EL (cell line): ENCODE results near the gene COBLL1.
A peak's percentile ranks its signal among the peaks of the same experiment; 100 is the strongest.
"Not testable (repeated sequence)": the region's sequence is repeated elsewhere in the genome, so short reads cannot be mapped to it uniquely, and the experiment has no call there.

Experiments
- DNase-seq: peaks from one replicate; pipeline ENCODE4 v3.0.0-alpha.2; 2016

The COBLL1 gene

DNA sequence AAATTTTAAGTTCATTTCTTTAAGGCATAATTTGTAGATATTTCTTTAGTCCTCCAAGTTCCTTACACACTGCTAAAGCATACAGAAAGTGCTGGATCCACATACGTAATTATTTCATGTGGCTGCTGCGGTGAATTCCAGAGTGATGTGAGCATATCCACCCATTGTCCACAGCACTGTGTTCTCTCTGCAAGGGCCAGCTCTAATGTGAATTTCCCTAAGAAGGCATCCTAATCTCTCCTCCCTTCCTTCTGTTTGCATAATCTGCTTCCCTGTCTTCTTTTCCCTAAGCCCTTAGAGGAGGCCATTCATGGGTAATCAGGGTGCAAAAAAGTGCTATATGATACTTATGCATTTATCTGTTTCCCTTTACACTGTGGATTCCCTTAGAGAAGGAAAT lies 57.2 kb downstream of the COBLL1 start:
- DNase-seq, result no peak

DNA sequence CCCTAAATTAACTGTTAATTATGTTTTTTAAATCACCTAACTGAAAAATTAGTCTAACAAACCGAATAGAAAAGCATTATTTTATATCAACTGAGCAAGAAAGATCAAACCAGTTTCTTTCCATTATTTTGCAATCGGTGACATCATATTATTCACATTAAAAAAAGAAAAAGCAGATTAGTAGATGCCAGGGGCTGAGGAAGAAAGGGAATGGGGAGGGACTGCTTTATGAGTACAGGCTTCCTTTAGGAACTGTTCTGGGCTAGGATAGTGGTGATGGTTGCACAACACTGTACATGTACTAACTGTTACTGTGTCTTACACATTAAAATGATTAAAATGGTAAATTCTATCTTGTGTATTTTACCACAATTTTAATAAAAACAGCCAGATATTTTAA lies 59.3 kb downstream of the COBLL1 start:
- DNase-seq, result no peak

DNA sequence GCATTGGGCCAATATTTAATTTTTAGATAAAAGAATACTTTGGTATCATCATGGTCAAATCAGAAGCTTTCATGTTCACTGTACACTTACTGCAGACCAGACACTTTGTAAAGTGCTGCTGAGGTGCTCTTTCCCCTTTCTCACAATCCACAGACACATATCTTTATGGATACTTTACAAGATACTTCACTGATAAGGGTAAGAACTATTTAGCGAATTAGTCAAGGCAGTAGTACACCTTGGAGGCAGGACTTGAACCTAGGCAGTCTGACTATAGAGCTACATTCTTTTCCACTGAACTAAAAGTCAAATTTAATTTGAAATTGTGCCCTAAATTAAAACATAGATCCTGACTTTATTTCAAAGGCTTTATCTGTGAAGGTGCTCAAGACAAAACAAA lies 60.2 kb downstream of the COBLL1 start:
- no peak for DNase-seq

DNA sequence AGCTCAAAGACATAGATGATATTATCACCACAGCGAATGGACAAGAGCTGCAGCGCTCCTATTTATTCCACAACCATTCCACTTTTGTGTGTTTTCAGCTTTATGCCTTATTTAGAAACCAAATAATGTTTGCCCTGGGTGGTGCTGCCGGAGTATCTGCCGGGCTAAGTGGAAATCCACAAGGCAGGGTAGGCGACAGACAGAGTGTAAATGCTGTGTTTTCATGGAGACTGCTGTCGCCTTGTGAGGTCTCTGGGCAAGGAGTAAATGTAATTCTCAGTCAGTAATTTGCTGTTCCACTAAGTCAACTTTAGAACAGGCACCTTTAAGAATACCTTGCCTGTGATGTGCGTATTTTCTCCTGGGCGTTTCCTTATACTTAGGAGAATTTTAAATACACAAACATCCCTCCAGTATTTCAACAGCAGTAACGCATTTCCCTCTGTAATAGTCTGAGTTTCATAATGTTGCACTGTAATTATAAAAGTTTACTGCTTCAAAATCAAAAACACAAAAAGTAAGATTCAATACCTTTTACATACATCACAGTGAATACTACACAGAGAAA lies 60.9 kb downstream of the COBLL1 start:
- DNase-seq, result no peak

DNA sequence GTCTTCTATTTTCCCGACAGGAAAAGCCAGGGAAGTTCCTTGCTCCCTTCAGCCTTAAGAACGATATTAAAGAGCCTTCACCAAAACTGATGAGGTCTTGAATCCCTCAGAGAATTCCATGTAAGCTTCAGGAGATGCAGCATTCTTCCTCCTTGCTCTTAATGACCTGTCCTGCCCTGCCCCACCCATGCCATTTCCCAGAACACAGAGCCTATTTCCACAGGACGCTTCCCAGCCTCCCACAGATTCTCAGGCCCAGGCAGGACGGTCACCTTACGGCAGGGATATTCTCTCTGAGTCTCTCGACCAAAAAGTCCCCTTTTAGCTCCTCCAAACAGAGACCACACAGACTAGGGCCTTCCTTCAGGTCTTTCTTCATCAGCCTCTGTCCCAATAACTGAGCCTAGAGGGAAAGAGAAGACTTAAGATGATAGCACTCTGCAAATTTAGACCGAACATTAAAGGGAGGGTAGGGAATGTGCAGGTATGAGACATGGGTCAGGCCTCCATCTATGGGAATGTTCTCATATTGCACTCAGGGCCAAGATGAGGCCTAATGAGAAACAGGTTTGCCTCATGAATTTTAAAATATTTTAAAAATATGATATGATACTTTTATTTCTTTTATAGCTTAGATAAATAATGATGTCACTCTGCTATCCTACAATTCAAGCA lies 62.1 kb downstream of the COBLL1 start:
- no peak for DNase-seq

DNA sequence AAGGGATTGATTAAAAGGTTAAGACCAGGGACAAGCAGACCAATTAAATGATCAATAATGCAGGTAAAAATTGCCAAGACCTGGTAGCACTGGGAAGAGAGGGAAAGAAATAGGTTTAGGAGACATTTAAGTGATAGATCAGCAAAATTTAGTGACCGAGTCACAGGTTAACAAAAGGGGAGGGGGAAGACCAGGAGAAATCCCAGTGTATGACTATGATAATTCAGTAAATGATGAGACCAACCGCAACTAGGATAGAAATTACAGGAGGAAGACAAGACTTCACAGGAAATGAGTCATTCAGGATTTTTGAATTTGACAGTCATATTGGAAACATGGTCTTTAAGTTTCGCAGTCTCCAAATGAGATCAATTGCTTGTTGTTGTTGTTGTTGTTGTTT lies 62.9 kb downstream of the COBLL1 start:
- peak; percentile 18 for DNase-seq

DNA sequence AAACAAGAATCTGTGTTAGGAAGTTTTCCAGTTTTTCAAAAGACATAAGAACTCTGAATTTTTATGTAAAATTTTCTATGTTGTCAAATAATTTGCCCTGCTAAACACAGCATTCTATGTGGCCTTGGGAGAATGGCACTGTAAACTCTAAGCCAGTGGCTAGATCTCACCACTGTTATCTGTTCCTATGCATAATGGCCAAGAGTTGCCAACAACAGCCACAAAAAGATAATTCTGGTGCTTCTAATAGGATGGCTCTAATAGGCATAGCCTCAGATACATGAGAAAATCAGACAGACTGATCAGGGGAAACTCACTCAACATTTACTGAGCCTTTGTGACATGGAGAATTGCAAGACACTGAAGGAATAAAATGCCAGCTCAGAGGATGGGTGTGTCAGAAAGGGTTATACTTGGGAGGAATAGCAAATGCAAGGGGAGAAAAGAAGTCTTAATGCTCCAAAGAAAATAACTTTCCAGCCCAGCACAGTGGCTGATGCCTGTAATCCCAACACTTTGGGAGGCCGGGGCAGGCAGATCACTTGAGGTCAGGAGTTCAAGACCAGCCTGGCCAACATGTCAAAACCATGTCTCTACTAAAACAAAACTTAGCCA lies 63.7 kb downstream of the COBLL1 start:
- DNase-seq, result no peak

DNA sequence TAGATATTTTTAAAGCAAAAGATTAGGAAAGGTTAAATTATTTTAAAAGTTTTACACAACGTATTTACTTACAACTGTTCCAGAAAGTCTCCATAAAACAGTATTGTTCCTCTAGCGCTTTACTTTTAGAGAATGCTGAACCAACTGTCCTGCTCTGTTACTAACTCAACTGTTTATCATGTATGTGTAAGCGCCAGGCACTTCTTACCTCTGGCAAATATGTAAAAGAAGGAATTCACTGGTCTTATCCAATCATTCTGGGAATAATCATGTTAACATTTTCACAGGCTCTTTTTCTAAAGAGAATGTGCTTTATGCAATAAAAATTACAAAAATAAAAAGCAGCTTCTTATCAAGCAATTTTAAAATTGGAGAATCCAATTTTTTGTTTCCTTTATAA lies 68.0 kb downstream of the COBLL1 start:
- DNase-seq, result no peak

DNA sequence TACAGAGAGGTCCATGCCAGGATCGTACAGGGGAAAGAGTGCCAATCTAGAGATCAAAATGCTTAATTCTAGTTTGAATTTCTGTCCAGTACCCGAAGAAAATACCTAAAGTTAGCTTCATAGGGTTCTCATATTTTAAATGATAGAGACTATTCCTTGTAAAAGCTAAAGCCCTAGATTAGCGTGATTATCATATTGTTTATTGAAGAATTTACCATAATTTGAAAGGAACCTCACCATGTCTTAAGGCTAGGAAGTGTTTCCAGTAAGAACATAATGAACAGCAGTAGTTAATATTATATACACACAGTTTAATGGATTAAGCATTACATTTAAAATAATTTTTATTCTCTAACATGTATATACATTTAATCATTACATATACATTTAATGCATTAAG lies 68.5 kb downstream of the COBLL1 start:
- DNase-seq, result no peak

DNA sequence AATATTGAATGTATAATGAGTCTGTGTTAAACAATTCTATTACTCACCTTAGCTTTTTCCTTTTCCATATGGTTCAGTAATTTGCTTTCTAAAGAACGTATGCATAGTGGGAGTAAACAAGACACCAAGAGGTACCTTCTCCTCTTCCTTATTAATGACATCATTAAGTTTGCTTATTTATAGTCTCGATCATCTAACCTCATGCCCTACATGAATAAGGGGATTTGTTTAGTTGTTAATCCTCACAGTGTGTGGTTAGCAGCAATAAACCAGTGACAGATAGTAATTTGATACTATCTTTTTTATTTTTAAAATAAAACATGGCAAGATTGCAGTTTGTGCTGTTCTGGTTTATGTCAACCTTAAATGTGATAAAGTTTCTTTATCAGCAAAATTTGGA lies 69.7 kb downstream of the COBLL1 start:
- no peak for DNase-seq

DNA sequence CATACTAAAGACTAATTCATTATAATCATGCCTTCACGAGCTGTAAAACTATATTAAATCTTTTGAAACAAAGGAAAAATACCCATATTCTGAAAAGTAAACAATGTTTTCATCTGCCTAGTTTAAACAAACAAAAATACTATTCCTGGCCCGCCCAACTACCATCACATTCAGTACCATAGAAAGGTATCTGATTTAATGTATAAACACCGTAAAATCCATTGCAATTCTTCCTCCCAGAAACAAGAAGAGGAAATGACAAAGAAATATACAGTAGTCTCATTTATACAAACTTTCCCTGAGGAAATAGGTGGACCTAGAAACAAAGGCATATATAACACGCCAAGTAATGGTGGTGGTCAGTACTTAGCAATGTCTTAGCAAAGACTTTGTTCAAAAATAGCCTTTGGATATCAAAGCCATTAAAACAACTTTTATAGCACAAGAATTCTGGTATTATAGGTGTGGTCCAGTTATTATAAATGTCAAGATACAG lies 71.2 kb downstream of the COBLL1 start:
- no peak for DNase-seq

DNA sequence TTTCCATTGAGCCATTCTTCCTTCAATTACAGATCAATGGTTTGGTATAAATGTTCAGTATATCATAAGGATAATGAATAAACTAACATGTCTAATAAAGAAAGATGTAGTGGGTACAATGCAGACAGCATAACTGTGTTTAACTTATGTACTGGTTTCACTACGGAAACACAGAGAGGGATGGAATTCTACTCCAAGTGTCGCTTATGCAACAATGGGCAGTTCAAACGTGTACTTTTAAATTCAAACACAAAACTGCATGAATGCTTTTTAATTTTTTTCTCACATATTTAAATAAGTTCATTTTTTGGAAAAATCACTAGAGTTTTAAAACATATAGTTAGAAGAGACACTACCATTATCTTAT lies 74.7 kb downstream of the COBLL1 start:
- no peak for DNase-seq

DNA sequence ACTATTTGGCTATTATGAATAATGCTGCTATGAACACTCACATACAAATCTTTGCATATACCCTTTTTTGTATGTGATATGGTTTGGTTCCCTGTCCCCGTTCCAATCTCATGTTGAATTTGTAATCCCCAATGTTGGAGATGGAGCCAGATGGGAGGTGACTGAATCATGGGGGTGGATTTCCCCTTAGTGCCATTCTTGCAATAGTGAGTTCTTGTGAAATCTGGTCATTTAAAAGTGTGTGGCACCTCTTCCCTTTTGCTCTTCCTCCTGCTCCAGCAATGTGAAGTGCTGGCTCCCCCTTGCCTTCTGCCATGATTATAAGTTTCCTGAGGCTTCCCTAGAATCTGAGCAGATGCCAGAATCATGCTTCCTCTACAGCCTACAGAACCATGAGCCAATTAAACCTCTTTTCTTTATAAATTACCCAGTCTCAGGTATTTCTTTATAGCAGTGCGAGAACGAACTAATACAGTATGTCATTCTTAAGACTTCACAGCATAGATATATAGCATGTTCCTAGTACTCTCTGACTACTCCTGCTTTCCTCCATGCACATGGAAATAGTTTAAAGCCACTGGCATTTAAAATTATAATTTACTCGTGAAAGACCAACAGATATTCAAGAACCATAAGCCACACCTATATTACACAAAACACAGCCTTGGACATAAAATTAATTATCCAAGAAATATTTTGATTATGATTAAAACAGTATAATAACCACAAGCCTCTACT lies 75.2 kb downstream of the COBLL1 start:
- no peak for DNase-seq

DNA sequence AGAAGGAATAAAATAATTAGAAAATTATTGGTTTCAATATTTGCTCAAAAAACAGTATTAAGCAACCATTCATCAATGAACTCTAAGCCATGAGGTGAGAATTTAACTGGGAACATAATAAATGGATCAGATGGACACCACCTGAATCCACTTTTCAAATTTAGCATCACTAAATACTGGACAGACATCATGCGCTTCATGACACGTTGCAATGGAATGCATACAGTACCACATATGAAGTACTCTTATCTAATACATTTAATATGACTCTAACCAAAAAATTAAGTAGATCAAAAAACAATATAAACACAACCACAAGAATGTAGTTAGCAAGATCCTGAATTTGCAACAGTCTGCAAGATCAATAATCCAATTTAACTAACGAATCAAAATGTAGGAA lies 76.6 kb downstream of the COBLL1 start:
- DNase-seq, result peak; percentile 50

DNA sequence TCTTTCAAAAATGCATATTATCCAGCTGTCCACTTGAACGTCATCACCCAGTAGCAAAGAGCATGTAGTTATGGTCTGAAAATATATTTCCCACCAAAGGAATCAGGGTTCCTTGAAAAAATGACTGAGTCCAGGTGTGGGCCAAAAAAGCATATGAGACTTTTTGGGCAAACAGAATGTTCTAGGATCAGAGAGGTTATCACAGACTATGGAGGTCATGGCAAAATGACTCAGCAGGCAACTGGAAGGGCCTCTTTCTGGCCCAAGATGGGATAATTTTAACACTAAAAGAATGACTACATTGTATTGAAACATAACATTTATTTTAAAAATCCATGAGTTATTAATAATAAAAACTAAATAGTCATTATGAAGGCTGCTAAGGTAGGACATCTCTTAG lies 77.1 kb downstream of the COBLL1 start:
- DNase-seq, result no peak

DNA sequence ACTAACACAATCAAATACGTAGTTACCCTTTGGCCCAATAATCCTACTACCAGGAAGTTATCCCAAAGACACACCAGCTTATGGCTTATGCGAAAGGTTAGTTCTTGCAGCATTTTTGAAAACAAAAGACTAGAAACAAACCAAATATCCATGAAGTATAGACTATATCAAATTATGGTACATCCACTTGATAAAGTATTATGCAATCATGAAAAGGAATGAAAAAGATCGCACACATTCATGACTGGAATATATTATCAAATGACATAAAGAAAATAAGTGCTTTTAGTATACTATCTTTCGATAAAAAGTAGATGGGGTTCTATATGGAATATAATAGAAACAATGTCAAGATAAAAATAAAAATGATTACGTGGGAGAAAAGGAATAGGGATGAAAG lies 78.2 kb downstream of the COBLL1 start:
- DNase-seq, result no peak

DNA sequence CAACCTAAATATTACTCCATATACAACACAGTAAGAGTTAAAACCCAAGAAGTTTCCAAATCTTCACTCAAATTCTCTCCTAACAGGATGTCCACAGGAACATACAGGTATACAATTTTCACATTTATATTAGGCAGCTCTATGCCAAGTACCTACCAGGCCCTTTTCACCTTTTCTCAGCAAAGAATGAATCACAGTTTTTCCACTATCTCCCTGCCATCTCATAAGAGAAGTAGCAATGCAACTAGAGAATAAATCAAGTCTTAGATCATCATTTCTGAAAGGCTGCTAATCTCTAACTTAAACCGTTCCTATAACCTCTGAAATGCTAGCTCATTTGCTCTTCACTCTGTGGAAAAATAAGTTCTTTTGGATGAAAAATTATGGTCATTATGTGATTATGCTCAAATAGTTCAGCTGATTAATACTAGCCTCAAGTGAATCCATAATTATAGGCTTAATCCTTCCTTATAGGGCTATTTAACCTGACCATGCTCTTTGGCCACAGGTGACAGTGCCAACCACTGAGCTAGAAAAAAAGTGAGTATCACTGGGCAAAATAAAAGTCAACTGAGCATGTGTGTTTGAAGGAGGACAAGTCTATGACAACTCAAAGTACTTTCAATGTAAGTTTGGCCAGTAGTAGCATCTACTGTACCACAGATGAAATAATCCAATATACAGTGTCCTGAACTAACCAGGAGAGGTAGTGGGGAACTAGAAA lies 79.7 kb downstream of the COBLL1 start:
- no peak for DNase-seq

DNA sequence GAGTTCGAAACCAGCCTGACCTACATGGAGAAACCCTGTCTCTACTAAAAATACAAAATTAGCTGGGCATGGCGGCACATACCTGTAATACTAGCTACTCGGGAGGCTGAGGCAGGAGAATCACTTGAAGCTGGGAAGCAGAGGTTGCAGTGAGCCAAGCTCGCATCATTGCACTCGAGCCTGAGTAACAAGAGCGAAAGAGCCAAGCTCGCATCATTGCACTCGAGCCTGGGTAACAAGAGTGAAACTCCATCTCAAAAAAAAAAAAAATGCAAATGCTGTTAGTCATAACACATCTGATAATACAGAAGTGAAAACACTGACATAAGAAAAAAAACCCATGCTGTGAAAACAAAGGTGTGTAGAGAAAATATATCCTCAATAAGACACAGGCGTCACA lies 80.4 kb downstream of the COBLL1 start:
- not testable (repeated sequence) for DNase-seq

DNA sequence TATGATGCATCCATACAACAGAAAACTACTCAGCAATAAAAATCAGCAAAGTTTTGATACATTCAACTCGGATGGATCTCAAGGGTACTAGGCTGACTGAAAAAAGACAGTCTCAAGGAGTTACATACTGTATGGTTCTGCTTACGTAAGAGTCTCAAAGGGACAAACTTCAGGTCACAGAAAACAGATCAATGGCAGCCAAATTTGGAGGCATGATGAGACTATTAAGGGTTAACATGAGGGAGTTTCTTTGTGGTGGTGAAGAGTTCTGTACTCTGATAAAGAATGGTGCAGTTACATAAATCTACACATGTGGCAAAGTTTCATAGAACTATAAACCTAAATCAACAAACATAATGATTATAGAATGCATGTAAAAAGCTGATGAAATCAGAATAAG lies 81.4 kb downstream of the COBLL1 start:
- no peak for DNase-seq

DNA sequence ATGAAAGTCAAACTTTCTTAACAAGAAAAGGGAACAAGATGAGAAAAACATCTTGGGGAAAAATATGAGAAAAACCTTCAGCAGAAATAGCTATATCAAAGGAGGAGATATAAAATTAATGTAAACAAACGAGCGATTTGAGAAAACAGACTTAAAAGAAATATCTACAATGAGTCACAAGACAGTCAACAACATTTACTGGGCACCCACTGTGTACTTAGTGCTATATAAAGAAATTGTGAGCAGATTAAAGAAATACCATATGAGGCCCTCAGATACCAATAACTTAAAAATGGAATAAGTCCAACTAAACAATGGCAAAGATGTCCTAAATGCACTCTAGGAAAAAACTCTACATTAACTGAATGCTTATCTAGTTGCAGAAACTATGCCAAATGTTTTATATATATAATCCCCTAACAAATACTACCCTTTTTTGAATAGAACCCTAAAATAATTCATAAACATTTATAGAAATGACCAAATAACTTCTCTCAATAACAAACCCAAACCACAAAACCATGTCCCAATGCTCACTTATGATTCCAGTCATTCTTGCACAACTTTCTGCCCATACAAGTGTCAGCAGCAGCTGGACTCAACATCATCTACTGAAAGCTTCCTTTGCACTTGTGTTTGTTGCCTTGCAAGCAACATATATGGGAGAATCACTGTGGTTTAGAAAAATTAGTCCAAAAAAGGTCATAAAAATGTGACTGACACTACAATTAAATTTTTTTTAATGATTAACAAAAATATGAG lies 83.5 kb downstream of the COBLL1 start:
- peak; percentile 44 for DNase-seq

DNA sequence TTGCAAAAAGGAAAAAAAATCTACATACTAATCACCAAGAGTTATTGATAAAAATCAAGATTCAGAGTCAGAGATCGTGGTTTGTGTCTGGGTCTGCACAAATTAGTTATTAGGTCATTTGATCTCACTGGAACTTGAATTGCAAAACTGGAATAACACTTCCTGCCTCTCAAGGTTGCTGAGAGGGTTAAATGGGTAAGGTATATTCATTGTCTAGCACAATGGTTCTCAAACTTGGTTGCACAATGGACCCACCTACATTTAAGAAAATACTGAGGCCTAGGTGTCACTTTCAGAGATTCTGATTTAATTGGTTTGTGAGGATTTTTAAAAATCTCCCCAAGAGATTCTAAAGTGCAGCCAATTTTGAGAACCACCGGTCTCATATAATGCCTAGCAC lies 84.8 kb downstream of the COBLL1 start:
- DNase-seq, result no peak

DNA sequence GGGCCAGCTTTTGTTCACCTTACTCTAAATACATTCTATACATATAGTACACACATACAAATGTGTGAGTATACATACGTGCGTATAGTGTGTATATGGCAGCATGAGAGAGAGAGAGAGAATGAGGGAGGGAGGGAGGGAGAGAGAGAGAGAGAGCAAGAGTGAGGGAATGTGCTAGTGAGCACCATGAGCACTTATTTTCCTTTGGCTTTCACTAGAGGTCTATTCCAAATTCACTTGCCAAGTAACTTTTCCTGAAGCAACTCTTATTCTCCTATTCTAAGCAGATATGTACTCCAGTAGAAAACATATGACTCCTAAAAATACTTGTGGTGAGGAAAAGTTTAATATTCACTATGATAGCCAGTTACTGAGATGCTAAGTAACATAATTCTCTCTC lies 85.7 kb downstream of the COBLL1 start:
- no peak for DNase-seq
